ENCODE data around the gene TOP3A. TPM values are rescaled to one million over a fixed set of nuclear protein-coding genes. Genes with fewer than 3 reads are reported as not detected.

Gene TOP3A
- total RNA-seq, 2 donors from 2014 or later, result 18.4 to 37.1 TPM

DNA sequence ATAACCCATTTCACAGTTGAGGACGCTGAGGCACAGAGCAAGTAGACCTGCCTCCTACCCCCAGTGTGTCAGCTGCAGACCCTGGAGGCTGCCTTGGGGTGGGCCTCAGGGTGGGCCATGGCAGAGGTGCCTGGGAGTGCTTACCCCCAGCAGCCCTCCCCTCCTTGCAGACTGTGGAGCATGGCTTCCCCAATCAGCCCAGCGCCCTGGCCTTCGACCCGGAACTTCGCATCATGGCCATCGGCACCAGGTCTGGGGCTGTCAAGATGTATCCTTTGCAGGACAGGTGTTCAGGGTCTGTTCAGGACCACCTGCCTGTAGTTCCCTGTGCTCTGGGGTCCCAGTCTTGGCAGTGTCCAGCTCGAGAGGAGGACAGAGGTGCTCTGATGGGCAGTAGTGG is 85.0 kb downstream of the TOP3A start:
- no peaks in the 10 kb centered on the region for H3K4me1 ChIP-seq (replicated peaks)
- intact Hi-C loops (cut with DNase I), result no loop called here
- H3K36me3 ChIP-seq, result no peaks in the 10 kb centered on the region
- no peak for DNase-seq (ENCODE audit: low spot score)
- H3K9me3 ChIP-seq, result no peaks in the 10 kb centered on the region
- H3K4me3 ChIP-seq, result no peak overlapping the region
- no peak overlapping the region for H3K27ac ChIP-seq
- TF ChIP-seq POLR2A (IDR thresholded peaks at IDR 0.05) (no peak), CTCF (IDR thresholded peaks at IDR 0.05) (no peak), POLR2AphosphoS5 (IDR thresholded peaks at IDR 0.05) (no peak)
- WGBS, result 88% methylated on average over 6 of the region's 7 CpGs
- H3K27me3 ChIP-seq (replicated peaks; ENCODE audit: insufficient read depth), result no peaks in the 10 kb centered on the region

- intact Hi-C loops (cut with DNase I), result no loop called here
- 80% methylated on average over 4 of the region's 4 CpGs for WGBS
Observed at GRCh38 chr17:18229254-18229653, 85.5 kb downstream of the TOP3A start.

GRCh38 chr17:18228176-18228682 is 86.6 kb downstream of the TOP3A start:
- TF ChIP-seq CTCF (IDR thresholded peaks at IDR 0.05) (no peak), POLR2AphosphoS5 (IDR thresholded peaks at IDR 0.05) (no peak), POLR2A (IDR thresholded peaks at IDR 0.05) (no peak)
- 88% methylated on average over 10 of the region's 10 CpGs for WGBS

More at GRCh38 chr17:18229254-18229653, 85.5 kb downstream of the TOP3A start:
- Histone ChIP-seq H3K9me3 (no peaks in the 10 kb centered on the region), H3K27me3 (replicated peaks; ENCODE audit: insufficient read depth) (no peaks in the 10 kb centered on the region), H3K36me3 (no peaks in the 10 kb centered on the region), H3K4me3 (no peak overlapping the region), H3K27ac (no peak overlapping the region), H3K4me1 (replicated peaks) (no peaks in the 10 kb centered on the region)
- no peak for TF ChIP-seq CTCF (IDR thresholded peaks at IDR 0.05)
- TF ChIP-seq POLR2AphosphoS5 (IDR thresholded peaks at IDR 0.05), result no peak
- no peak for TF ChIP-seq POLR2A (IDR thresholded peaks at IDR 0.05)
- no peak for DNase-seq (ENCODE audit: low spot score)

GRCh38 chr17:18227635-18228034 is 87.2 kb downstream of the TOP3A start:
- Histone ChIP-seq H3K4me1 (replicated peaks) (no peaks in the 10 kb centered on the region), H3K9me3 (no peaks in the 10 kb centered on the region), H3K27ac (no peak overlapping the region), H3K36me3 (no peaks in the 10 kb centered on the region), H3K27me3 (replicated peaks; ENCODE audit: insufficient read depth) (no peaks in the 10 kb centered on the region), H3K4me3 (no peak overlapping the region)
- no peak for DNase-seq (ENCODE audit: low spot score)
- WGBS, result 93% methylated on average over 5 of the region's 5 CpGs
- TF ChIP-seq POLR2A (IDR thresholded peaks at IDR 0.05), result no peak
- TF ChIP-seq CTCF (IDR thresholded peaks at IDR 0.05), result no peak
- no peak for TF ChIP-seq POLR2AphosphoS5 (IDR thresholded peaks at IDR 0.05)
- intact Hi-C loops (cut with DNase I), result no loop called here

More at GRCh38 chr17:18228176-18228682, 86.6 kb downstream of the TOP3A start:
- H3K27me3 ChIP-seq (replicated peaks; ENCODE audit: insufficient read depth), result no peaks in the 10 kb centered on the region
- no peak overlapping the region for H3K4me3 ChIP-seq
- no peak for DNase-seq (ENCODE audit: low spot score)
- H3K36me3 ChIP-seq, result no peaks in the 10 kb centered on the region
- no peak overlapping the region for H3K27ac ChIP-seq
- no peaks in the 10 kb centered on the region for H3K4me1 ChIP-seq (replicated peaks)
- H3K9me3 ChIP-seq, result no peaks in the 10 kb centered on the region
- intact Hi-C loops (cut with DNase I), result no loop called here

DNA sequence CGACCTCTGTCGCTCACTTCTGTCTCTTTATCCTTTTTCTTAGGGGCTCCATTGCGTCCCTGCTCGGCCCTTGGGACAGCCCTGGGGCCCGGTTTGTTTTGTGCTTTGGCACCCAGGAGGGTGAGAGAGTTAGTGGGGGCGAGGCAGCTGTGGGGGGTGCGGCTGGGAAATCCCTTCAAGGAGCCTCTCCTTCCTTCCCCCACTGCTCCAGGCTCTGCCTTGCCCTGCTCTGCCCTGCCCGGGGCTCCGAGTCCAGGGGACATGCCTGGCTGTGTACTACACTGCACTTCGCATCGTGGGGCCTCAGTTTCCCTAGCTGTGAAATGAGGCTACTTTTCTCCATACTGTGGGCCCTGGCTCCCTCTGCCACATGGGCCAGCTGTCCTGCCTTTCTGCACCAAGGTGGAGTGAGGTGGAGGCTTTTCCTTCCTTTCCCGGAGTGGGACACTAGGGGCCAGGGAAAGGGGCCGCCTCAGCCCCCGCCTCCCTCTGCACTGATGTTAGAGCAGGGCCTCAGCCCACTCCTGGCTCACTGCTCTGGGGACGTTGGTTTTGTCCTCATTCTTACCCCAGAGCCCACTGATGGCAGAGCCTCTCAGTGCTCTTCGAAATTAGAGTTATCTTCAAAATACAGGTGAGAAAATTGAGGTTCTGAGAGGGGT is 88.4 kb downstream of the TOP3A start:
- 16% methylated on average over 16 of the region's 16 CpGs for WGBS
- TF ChIP-seq POLR2AphosphoS5 (IDR thresholded peaks at IDR 0.05) (no peak), POLR2A (IDR thresholded peaks at IDR 0.05) (no peak), CTCF (IDR thresholded peaks at IDR 0.05) (no peak)
- H3K4me3 ChIP-seq, result peak overlapping the region; percentile 53 to 57
- no peak overlapping the region for H3K27ac ChIP-seq
- no peaks in the 10 kb centered on the region for H3K4me1 ChIP-seq (replicated peaks)
- no peaks in the 10 kb centered on the region for H3K9me3 ChIP-seq
- no peaks in the 10 kb centered on the region for H3K36me3 ChIP-seq
- intact Hi-C loops (cut with DNase I), result no loop called here
- no peak for DNase-seq (ENCODE audit: low spot score)
- H3K27me3 ChIP-seq (replicated peaks; ENCODE audit: insufficient read depth), result no peaks in the 10 kb centered on the region

Measured in prostate gland (tissue), 2 donors.